Liver (tissue), 9 donors: ENCODE data around the gene FRAS1. TPM values are rescaled to one million over a fixed set of nuclear protein-coding genes. Genes with fewer than 3 reads are reported as not detected.

ENCODE experiments used
- DNase-seq: peaks from one replicate; pipeline ENCODE4 v3.0.0-alpha.2; 2017; ENCODE audit warnings: low spot score
- H3K27ac ChIP-seq, 2 donors: one replicate each; pipeline ENCODE4 v1.7.0; 2013; ENCODE audit warnings: inconsistent platforms in 2 of 2, low read length in 2 of 2, control low read depth in 1 of 2, low read depth in 1 of 2, mild to moderate bottlenecking in 1 of 2
- H3K27me3 ChIP-seq, 4 donors: one replicate each; pipeline versions ENCODE4 v1.6.1 to v1.7.0; 2013; ENCODE audit warnings: low read length in 3 of 4, inconsistent platforms in 1 of 4, mild to moderate bottlenecking in 1 of 4, moderate library complexity in 1 of 4; ENCODE audit not compliant: control insufficient read depth in 4 of 4, insufficient read depth in 4 of 4
- H3K36me3 ChIP-seq, 4 donors: one replicate each; pipeline versions ENCODE4 v1.6.1 to v1.7.0; 2013; ENCODE audit warnings: low read length in 3 of 4, mild to moderate bottlenecking in 3 of 4, low read depth in 1 of 4, moderate library complexity in 1 of 4; ENCODE audit not compliant: control insufficient read depth in 4 of 4, insufficient read depth in 3 of 4
- H3K4me1 ChIP-seq, 4 donors: one replicate each; pipeline versions ENCODE4 v1.6.1 to v1.7.0; 2013; ENCODE audit warnings: low read length in 3 of 4, mild to moderate bottlenecking in 3 of 4, moderate library complexity in 1 of 4; ENCODE audit not compliant: control insufficient read depth in 4 of 4, insufficient read depth in 4 of 4
- H3K4me3 ChIP-seq, 3 donors: one replicate each; pipeline versions ENCODE4 v1.6.1 to v1.7.0; 2013; ENCODE audit warnings: low read length in 3 of 3, control low read depth in 1 of 3, low read depth in 1 of 3, mild to moderate bottlenecking in 1 of 3
- H3K9ac ChIP-seq, 2 donors: one replicate each; pipeline ENCODE4 v1.7.0; 2013; ENCODE audit warnings: low read length in 2 of 2, mild to moderate bottlenecking in 2 of 2, moderate library complexity in 2 of 2, control low read depth in 1 of 2, low read depth in 1 of 2
- H3K9me3 ChIP-seq, 4 donors: one replicate each; pipeline versions ENCODE4 v1.6.1 to v1.7.0; 2013; ENCODE audit warnings: low read length in 3 of 4; ENCODE audit not compliant: control insufficient read depth in 4 of 4
- EGR1 ChIP-seq, 2 donors: IDR thresholded peaks; 2 replicates each; pipeline ENCODE4 v1.6.1; 2016 to 2018; ENCODE audit warnings: antibody characterized with exemption in 2 of 2, low read depth in 2 of 2
- FOXA1 ChIP-seq: IDR thresholded peaks from 2 replicates; pipeline ENCODE4 v1.6.1; 2016; ENCODE audit warnings: antibody characterized with exemption
- FOXA2 ChIP-seq: IDR thresholded peaks from 2 replicates; pipeline ENCODE4 v1.6.1; 2016; ENCODE audit warnings: antibody characterized with exemption
- GABPA ChIP-seq, 2 donors: IDR thresholded peaks in 1 of 2; conservative IDR thresholded peaks in 1 of 2; 2 replicates each; pipeline ENCODE4 v1.6.1; 2016; ENCODE audit warnings: antibody characterized with exemption in 2 of 2, mild to moderate bottlenecking in 1 of 2, moderate library complexity in 1 of 2
- HNF4G ChIP-seq: IDR thresholded peaks from 2 replicates; pipeline ENCODE4 v1.6.1; 2016; ENCODE audit warnings: antibody characterized with exemption
- JUND ChIP-seq, 2 donors: IDR thresholded peaks; 2 replicates each; pipeline ENCODE4 v1.6.1; 2016; ENCODE audit warnings: antibody characterized with exemption in 2 of 2
- NR2F2 ChIP-seq: IDR thresholded peaks from 2 replicates; pipeline ENCODE4 v1.6.1; 2016; ENCODE audit warnings: antibody characterized with exemption
- RAD21 ChIP-seq, 2 donors: IDR thresholded peaks; 2 replicates each; pipeline ENCODE4 v1.6.1; 2016; ENCODE audit warnings: antibody characterized with exemption in 2 of 2, mild to moderate bottlenecking in 2 of 2
- RXRA ChIP-seq, 2 donors: IDR thresholded peaks; 2 replicates each; pipeline ENCODE4 v1.6.1; 2017 to 2018; ENCODE audit warnings: antibody characterized with exemption in 2 of 2, mild to moderate bottlenecking in 1 of 2
- SP1 ChIP-seq: IDR thresholded peaks from 2 replicates; pipeline ENCODE4 v1.6.1; 2018; ENCODE audit warnings: antibody characterized with exemption, mild to moderate bottlenecking
- TAF1 ChIP-seq: conservative IDR thresholded peaks from 2 replicates; pipeline ENCODE4 v1.6.1; 2016; ENCODE audit warnings: antibody characterized with exemption, mild to moderate bottlenecking
- YY1 ChIP-seq: IDR thresholded peaks from 2 replicates; pipeline ENCODE4 v1.6.1; 2016; ENCODE audit warnings: antibody characterized with exemption, mild to moderate bottlenecking
- WGBS: extraction: QIAGEN DNeasy Blood & Tissue Kit; methylation state at CpG from one replicate; pipeline ENCODE4 v1.1.7; 2013; 5-methylcytosine and 5-hydroxymethylcytosine counted together
- polyA plus RNA-seq, 2 donors: library from polyadenylated mRNA; stranded (reverse) in 1 of 2; unstranded in 1 of 2; fragments of 200-250 nt in 1 of 2; fragments of >200 nt in 1 of 2; fragmentation: Nextera tagmentation in 1 of 2; extraction: Ambion mirVana in 1 of 2; gene quantifications; one replicate each; pipeline versions ENCODE4 v1.2.1 to v1.2.3, GENCODE V29; 2013 to 2015
- total RNA-seq, 2 donors: library from RNA; depleted of rRNA; stranded (reverse); fragments of >200 nt; gene quantifications; one replicate each; pipeline ENCODE4 v1.2.3, GENCODE V29; 2014
- TF ChIP-seq, protein P1 (sequence below): IDR thresholded peaks from 2 replicates; pipeline ENCODE4 v1.6.1; 2016; ENCODE audit warnings: antibody characterized with exemption
- TF ChIP-seq, protein P2 (sequence below): fragments of 150-350 bp; IDR thresholded peaks from 2 replicates; pipeline ENCODE4 v1.5.1; 2017; ENCODE audit warnings: improper control_type of control experiment, low read depth, low read length; ENCODE audit not compliant: missing input control
- TF ChIP-seq, protein P3 (sequence below): IDR thresholded peaks from 2 replicates; pipeline ENCODE4 v1.6.1; 2016; ENCODE audit warnings: antibody characterized with exemption, mild to moderate bottlenecking
- TF ChIP-seq, protein P4 (sequence below): IDR thresholded peaks from 2 replicates; pipeline ENCODE4 v1.6.1; 2016; ENCODE audit warnings: antibody characterized with exemption
- TF ChIP-seq, protein P5 (sequence below): IDR thresholded peaks from 2 replicates; pipeline ENCODE4 v1.6.1; 2016; ENCODE audit warnings: antibody characterized with exemption
- donor health status: healthy.
- donor health status: healthy.
- donor health status: healthy.
- donor health status: healthy.
- donor health status: healthy.

The FRAS1 gene
- total and polyA plus RNA-seq, 4 donors: 0.08 to 6.0 (median 1.1) TPM

DNA sequence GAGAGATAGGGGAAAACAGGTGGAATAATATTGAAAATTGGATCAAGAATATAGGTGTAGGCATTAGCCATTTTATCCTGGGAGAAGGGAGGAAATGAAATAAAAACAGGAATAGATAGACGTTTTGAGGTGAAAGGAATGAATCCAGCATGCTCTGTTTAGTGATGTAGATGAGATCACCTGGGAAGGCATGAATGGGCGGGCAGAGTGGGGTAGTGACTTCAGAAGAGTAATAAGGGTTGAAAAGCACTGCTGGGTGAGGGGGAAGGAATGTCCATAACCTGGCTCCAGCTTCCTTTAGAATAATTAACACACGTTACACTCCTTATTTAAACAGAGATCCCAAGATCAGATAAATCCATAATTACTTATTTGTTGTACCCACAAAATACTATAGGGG is 303.3 kb downstream of the FRAS1 start:
- no peaks in the 10 kb centered on the region for H3K27me3 ChIP-seq
- 81% methylated on average over 3 of the region's 3 CpGs for WGBS
- no peak for TF ChIP-seq EGR1 (IDR thresholded peaks at IDR 0.05; ENCODE audit: low read depth in 2 of 2)
- TF ChIP-seq SP1: no peak
- no peak for TF ChIP-seq JUND (IDR thresholded peaks at IDR 0.05)
- no peak for TF ChIP-seq NR2F2
- TF ChIP-seq RXRA (IDR thresholded peaks at IDR 0.05): no peak
- TF ChIP-seq, protein P1, sequence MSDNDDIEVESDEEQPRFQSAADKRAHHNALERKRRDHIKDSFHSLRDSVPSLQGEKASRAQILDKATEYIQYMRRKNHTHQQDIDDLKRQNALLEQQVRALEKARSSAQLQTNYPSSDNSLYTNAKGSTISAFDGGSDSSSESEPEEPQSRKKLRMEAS: no peak
- TF ChIP-seq GABPA (IDR thresholded peaks at IDR 0.05 in 1 of 2, conservative IDR thresholded peaks at IDR 0.05 in 1 of 2): no peak
- no peak for TF ChIP-seq TAF1
- TF ChIP-seq, protein P2, sequence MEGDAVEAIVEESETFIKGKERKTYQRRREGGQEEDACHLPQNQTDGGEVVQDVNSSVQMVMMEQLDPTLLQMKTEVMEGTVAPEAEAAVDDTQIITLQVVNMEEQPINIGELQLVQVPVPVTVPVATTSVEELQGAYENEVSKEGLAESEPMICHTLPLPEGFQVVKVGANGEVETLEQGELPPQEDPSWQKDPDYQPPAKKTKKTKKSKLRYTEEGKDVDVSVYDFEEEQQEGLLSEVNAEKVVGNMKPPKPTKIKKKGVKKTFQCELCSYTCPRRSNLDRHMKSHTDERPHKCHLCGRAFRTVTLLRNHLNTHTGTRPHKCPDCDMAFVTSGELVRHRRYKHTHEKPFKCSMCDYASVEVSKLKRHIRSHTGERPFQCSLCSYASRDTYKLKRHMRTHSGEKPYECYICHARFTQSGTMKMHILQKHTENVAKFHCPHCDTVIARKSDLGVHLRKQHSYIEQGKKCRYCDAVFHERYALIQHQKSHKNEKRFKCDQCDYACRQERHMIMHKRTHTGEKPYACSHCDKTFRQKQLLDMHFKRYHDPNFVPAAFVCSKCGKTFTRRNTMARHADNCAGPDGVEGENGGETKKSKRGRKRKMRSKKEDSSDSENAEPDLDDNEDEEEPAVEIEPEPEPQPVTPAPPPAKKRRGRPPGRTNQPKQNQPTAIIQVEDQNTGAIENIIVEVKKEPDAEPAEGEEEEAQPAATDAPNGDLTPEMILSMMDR: no peak
- no peak for TF ChIP-seq FOXA1
- TF ChIP-seq, protein P3, sequence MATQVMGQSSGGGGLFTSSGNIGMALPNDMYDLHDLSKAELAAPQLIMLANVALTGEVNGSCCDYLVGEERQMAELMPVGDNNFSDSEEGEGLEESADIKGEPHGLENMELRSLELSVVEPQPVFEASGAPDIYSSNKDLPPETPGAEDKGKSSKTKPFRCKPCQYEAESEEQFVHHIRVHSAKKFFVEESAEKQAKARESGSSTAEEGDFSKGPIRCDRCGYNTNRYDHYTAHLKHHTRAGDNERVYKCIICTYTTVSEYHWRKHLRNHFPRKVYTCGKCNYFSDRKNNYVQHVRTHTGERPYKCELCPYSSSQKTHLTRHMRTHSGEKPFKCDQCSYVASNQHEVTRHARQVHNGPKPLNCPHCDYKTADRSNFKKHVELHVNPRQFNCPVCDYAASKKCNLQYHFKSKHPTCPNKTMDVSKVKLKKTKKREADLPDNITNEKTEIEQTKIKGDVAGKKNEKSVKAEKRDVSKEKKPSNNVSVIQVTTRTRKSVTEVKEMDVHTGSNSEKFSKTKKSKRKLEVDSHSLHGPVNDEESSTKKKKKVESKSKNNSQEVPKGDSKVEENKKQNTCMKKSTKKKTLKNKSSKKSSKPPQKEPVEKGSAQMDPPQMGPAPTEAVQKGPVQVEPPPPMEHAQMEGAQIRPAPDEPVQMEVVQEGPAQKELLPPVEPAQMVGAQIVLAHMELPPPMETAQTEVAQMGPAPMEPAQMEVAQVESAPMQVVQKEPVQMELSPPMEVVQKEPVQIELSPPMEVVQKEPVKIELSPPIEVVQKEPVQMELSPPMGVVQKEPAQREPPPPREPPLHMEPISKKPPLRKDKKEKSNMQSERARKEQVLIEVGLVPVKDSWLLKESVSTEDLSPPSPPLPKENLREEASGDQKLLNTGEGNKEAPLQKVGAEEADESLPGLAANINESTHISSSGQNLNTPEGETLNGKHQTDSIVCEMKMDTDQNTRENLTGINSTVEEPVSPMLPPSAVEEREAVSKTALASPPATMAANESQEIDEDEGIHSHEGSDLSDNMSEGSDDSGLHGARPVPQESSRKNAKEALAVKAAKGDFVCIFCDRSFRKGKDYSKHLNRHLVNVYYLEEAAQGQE: no peak
- no peak for TF ChIP-seq RAD21 (IDR thresholded peaks at IDR 0.05)
- TF ChIP-seq YY1: no peak
- TF ChIP-seq, protein P4, sequence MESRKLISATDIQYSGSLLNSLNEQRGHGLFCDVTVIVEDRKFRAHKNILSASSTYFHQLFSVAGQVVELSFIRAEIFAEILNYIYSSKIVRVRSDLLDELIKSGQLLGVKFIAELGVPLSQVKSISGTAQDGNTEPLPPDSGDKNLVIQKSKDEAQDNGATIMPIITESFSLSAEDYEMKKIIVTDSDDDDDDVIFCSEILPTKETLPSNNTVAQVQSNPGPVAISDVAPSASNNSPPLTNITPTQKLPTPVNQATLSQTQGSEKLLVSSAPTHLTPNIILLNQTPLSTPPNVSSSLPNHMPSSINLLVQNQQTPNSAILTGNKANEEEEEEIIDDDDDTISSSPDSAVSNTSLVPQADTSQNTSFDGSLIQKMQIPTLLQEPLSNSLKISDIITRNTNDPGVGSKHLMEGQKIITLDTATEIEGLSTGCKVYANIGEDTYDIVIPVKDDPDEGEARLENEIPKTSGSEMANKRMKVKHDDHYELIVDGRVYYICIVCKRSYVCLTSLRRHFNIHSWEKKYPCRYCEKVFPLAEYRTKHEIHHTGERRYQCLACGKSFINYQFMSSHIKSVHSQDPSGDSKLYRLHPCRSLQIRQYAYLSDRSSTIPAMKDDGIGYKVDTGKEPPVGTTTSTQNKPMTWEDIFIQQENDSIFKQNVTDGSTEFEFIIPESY: no peak
- TF ChIP-seq FOXA2: no peak
- H3K27ac ChIP-seq: no peak overlapping the region
- no peaks in the 10 kb centered on the region for H3K4me1 ChIP-seq
- no peaks in the 10 kb centered on the region for H3K9me3 ChIP-seq
- no peaks in the 10 kb centered on the region for H3K36me3 ChIP-seq
- H3K9ac ChIP-seq: no peak overlapping the region
- H3K4me3 ChIP-seq: no peak overlapping the region
- DNase-seq: no peak

DNA sequence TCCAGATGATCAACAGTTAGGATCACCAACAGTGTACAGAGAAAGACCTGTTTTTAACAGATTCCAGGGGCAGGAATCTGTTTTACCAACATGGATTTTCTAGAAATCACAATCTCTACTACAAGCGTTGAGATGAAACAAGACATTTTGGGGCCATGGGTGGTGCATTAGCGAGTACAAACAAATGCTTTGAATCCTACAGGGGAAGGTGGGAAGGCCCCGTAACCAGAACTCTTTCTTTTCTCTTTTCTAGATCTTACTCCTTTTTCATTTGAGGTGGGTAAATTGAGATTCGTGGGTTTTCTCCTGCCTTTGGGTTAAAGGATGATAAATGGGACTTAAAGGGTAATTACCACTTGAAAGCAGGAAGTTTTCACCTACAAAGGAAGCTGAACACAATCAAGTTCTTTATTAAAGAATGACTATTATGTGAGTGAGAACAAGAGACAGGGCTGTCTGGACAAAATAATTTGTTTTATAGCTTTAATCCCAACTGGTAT is 304.5 kb downstream of the FRAS1 start:
- Histone ChIP-seq H3K4me1 (no peaks in the 10 kb centered on the region), H3K9ac (no peak overlapping the region), H3K9me3 (no peaks in the 10 kb centered on the region), H3K27me3 (no peaks in the 10 kb centered on the region), H3K36me3 (no peaks in the 10 kb centered on the region), H3K4me3 (no peak overlapping the region), H3K27ac (no peak overlapping the region)
- no peak for DNase-seq
- WGBS: 72% methylated on average over 4 of the region's 4 CpGs
- TF ChIP-seq, protein P5, sequence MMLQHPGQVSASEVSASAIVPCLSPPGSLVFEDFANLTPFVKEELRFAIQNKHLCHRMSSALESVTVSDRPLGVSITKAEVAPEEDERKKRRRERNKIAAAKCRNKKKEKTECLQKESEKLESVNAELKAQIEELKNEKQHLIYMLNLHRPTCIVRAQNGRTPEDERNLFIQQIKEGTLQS: no peak
- TF ChIP-seq YY1 (no peak), HNF4G (no peak), NR2F2 (no peak), RXRA (IDR thresholded peaks at IDR 0.05) (no peak), GABPA (IDR thresholded peaks at IDR 0.05 in 1 of 2, conservative IDR thresholded peaks at IDR 0.05 in 1 of 2) (no peak), EGR1 (IDR thresholded peaks at IDR 0.05; ENCODE audit: low read depth in 2 of 2) (no peak), JUND (IDR thresholded peaks at IDR 0.05) (no peak), TAF1 (no peak)
- TF ChIP-seq, protein P2: no peak
- TF ChIP-seq, protein P3: no peak
